ENCODE measurements around the gene RHPN2. TPM values are rescaled to one million over a fixed set of nuclear protein-coding genes. Genes with fewer than 3 reads are reported as not detected.

The RHPN2 gene
- total and polyA plus RNA-seq, 2 of the 8 experiments (the other 6 are each of a cell fraction or from before 2014, with no cell fraction given), result 22.8 to 31.1 TPM

DNA sequence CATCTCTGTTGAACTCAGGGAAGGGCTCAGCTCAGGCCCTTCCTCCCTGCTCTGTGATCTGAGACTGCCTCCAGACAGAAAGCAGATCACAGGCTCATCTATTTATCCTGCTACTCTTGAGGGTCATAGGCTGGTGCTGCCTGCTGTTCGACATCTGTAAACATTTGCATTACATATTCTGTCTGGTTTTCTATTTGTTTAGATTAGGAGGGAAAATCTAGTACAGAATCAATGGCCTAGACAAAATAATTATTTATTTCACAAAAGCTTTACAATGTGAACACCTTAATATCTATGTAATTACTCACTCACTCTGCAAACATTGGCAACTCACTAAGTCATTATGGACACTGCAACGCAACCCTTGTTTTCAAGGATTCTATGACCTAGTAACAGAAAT, 135.9 kb downstream of the RHPN2 start:
- Histone ChIP-seq H2BK12ac (ENCODE audit: low read depth, low read length) (no peak overlapping the region), H2BK120ac (replicated peaks; ENCODE audit: low read depth, low read length) (no peak overlapping the region), H4K91ac (replicated peaks; ENCODE audit: insufficient read length, low read length) (no peak overlapping the region), H3K9me3 (ENCODE audit: insufficient read depth in 2 of 2, low read depth in 1 of 2, low read length in 1 of 2) (no peaks in the 10 kb centered on the region), H3K36me3 (ENCODE audit: control insufficient read depth in 2 of 4, insufficient read depth in 4 of 4, low read length in 3 of 4) (peaks cover 0 to 7% (median 0%) of the 10 kb centered on the region in 4 experiments; a peak in 3 of 8 replicates), H4K20me1 (replicated peaks in 1 of 2; ENCODE audit: control insufficient read depth in 1 of 2, insufficient read depth in 2 of 2, low read length in 2 of 2) (no peaks in the 10 kb centered on the region), H3K23me2 (ENCODE audit: low read depth, low read length) (peaks cover 1% of the 10 kb centered on the region; the same call in 1 of the 2 replicates), H3K9ac (replicated peaks in 1 of 4; ENCODE audit: extremely low read depth in 1 of 4, low read depth in 3 of 4, low read length in 3 of 4) (no peak overlapping the region), H3K4ac (replicated peaks; ENCODE audit: insufficient read length, low read depth, low read length) (no peak overlapping the region), H3K4me3 (ENCODE audit: extremely low read depth in 1 of 4, insufficient read depth in 2 of 4, low read depth in 3 of 4, low read length in 4 of 4) (no peak overlapping the region), H3K79me1 (ENCODE audit: low read depth, low read length) (no peaks in the 10 kb centered on the region), H3K27me3 (replicated peaks in 1 of 4; ENCODE audit: control insufficient read depth in 3 of 4, extremely low read depth in 1 of 4, insufficient read depth in 3 of 4, low read length in 3 of 4) (no peaks in the 10 kb centered on the region), H3K18ac (ENCODE audit: extremely low read depth, low read length) (no peak overlapping the region), H3K4me2 (ENCODE audit: insufficient read depth in 1 of 2, low read depth in 2 of 2, low read length in 2 of 2) (no peak overlapping the region), H2AFZ (ENCODE audit: low read length) (no peak overlapping the region), H4K5ac (ENCODE audit: insufficient read length, low read depth, low read length) (no peak overlapping the region), H4K8ac (ENCODE audit: extremely low read depth, insufficient read depth, low read length) (no peak overlapping the region), H3K23ac (ENCODE audit: insufficient read length) (no peak overlapping the region), H2BK20ac (ENCODE audit: low read length) (no peak overlapping the region), H3K27ac (ENCODE audit: low read depth, low read length) (no peak overlapping the region), H3K4me1 (replicated peaks in 1 of 4; ENCODE audit: control insufficient read depth in 3 of 4, insufficient read depth in 4 of 4, low read length in 3 of 4) (no peaks in the 10 kb centered on the region), H2BK15ac (ENCODE audit: low read length) (no peak overlapping the region), H3K79me2 (ENCODE audit: control insufficient read depth in 1 of 2, insufficient read depth in 2 of 2, low read length in 2 of 2) (no peaks in the 10 kb centered on the region), H3K56ac (replicated peaks; ENCODE audit: insufficient read length, low read depth, low read length) (no peak overlapping the region), H3K14ac (ENCODE audit: insufficient read length) (no peak overlapping the region), H2AK5ac (ENCODE audit: low read depth, low read length) (no peak overlapping the region), H2BK5ac (ENCODE audit: low read depth, low read length) (no peak overlapping the region)
- no peak for FAIRE-seq
- 95% methylated on average over 2 of the region's 2 CpGs; no CpG with 5 or more reads in 1 of the 2 experiments for WGBS, 2 experiments (ENCODE audit: extremely low coverage in 1 of 2, insufficient coverage in 1 of 2, insufficient read length in 1 of 2, insufficient replicate concordance in 2 of 2, low coverage in 1 of 2, low lambda C conversion rate in 2 of 2, missing lambda C conversion rate in 1 of 2)
- CTCF ChIA-PET (ENCODE audit: partially characterized antibody), result interaction anchor here (0.6 kb wide), 1 partner anchor 359 kb away, joined by 3 read pairs; no protein-coding TSS in a partner anchor
- POLR2A ChIA-PET (ENCODE audit: partially characterized antibody), result no interaction called here
- DNase-seq (ENCODE audit: low read depth in 1 of 2, low spot score in 2 of 2), result no peak
- TF ChIP-seq RFX5 (IDR thresholded peaks at IDR 0.05; ENCODE audit: borderline replicate concordance, low read depth, low read length) (no peak), SRF (IDR thresholded peaks at IDR 0.05; ENCODE audit: low read depth, low read length) (no peak), TBP (IDR thresholded peaks at IDR 0.05; ENCODE audit: low read depth, low read length) (no peak), CHD2 (IDR thresholded peaks at IDR 0.05; ENCODE audit: low read length) (no peak), BACH1 (IDR thresholded peaks at IDR 0.05; ENCODE audit: low read length) (no peak), SAP30 (IDR thresholded peaks at IDR 0.05; ENCODE audit: insufficient read depth, insufficient replicate concordance, low read length) (no peak), SIX5 (IDR thresholded peaks at IDR 0.05; ENCODE audit: low read depth, low read length) (no peak), SP4 (IDR thresholded peaks at IDR 0.05; ENCODE audit: low read length) (no peak)
